Adrenal gland (tissue), 12 donors: ENCODE measurements around the gene MARVELD3. TPM values are rescaled to one million over a fixed set of nuclear protein-coding genes. Genes with fewer than 3 reads are reported as not detected.

Experiments used
- DNase-seq, 7 donors: peaks; one replicate each; pipeline ENCODE4 v3.0.0-alpha.2; 2019 to 2020
- H3K27ac ChIP-seq, 5 donors: fragments of 200-600 bp; sonication (generic) in 4 of 5; 1 replicate in 3 of 5; 2 replicates in 2 of 5; pipeline versions ENCODE4 v1.5.1 to v1.8.0; 2016 to 2020; ENCODE audit warnings: mild to moderate bottlenecking in 1 of 5
- H3K27me3 ChIP-seq: fragments of 200-600 bp; 2 replicates; pipeline ENCODE4 v1.8.0; 2021
- H3K36me3 ChIP-seq, 2 donors: fragments of 200-600 bp; replicated peaks in 1 of 2; 1 replicate in 1 of 2; 2 replicates in 1 of 2; pipeline versions ENCODE4 v1.5.1 to v1.8.0; 2018 to 2022
- H3K4me1 ChIP-seq, 2 donors: fragments of 200-600 bp; replicated peaks in 1 of 2; 1 replicate in 1 of 2; 2 replicates in 1 of 2; pipeline versions ENCODE4 v1.5.1 to v1.8.0; 2018 to 2021
- H3K4me3 ChIP-seq, 4 donors: fragments of 200-600 bp; sonication (generic) in 3 of 4; one replicate each; pipeline ENCODE4 v1.5.1; 2016 to 2018
- H3K9me3 ChIP-seq, 3 donors: fragments of 200-600 bp; sonication (generic) in 1 of 3; replicated peaks in 1 of 3; 1 replicate in 2 of 3; 2 replicates in 1 of 3; pipeline versions ENCODE4 v1.5.1 to v1.8.0; 2016 to 2021
- POLR2A ChIP-seq, 2 donors: fragments of 450-650 bp; IDR thresholded peaks; one replicate each; pipeline ENCODE4 v1.6.1; 2017; ENCODE audit warnings: antibody characterized with exemption in 2 of 2, mild to moderate bottlenecking in 2 of 2, moderate library complexity in 1 of 2
- WGBS, 4 donors: extraction: QIAGEN DNeasy Blood & Tissue Kit in 2 of 4; methylation state at CpG; one replicate each; pipeline versions ENCODE4 v1.1.5 to v1.1.7; 2013 to 2017; 5-methylcytosine and 5-hydroxymethylcytosine counted together
- intact Hi-C, 2 donors: fragments of 100-400 bp; cut with DNase I; formaldehyde crosslinking; loops; one replicate each; pipeline versions ENCODE4 v1.14.1 to v1.15.0; 2022 to 2023
- polyA plus RNA-seq, 3 donors: library from polyadenylated mRNA; stranded (reverse); fragments of 200-250 nt in 2 of 3; fragments of 350-450 nt in 1 of 3; fragmentation: Illumina TruSeq in 1 of 3; extraction: RNeasy Lipid Tissue Mini Kit (QIAGEN cat#74804) in 1 of 3; gene quantifications; one replicate each; pipeline ENCODE4 v1.2.3, GENCODE V29; 2013 to 2014
- total RNA-seq, 9 donors: library from RNA; depleted of rRNA in 4 of 9; stranded (reverse); fragments of >200 nt in 4 of 9; fragments of 120-200 nt in 1 of 9; fragmentation: NEBNext Ultra II Directional in 1 of 9; extraction: Animal tissue kit (Norgen Biotek cat#: 25700) in 1 of 9; gene quantifications; one replicate each; pipeline versions ENCODE4 v1.1.0 to v1.2.4, GENCODE V29; 2013 to 2023
- TF ChIP-seq, protein P1 (sequence below), 6 experiments: fragments of 450-650 bp in 4 of 6; fragments of 200-600 bp in 2 of 6; sonication (generic) in 1 of 6; IDR thresholded peaks; 1 replicate in 5 of 6; 2 replicates in 1 of 6; pipeline versions ENCODE4 v1.5.1 to v1.8.0; 2016 to 2021; ENCODE audit warnings: antibody characterized with exemption in 6 of 6, mild to moderate bottlenecking in 2 of 6, moderate library complexity in 1 of 6
- donor health status: healthy with polysubstance abuse.
- donor health status: Bipolar disorder and iron deficiency.
- donor health status: DM: yes; HTN: yes; CAD: no.
- donor health status: DM: no; HTN: no; CAD: no.
- donor health status: DM: no; HTN: no; CAD: no.
- donor health status: DM: yes; HTN: yes; CAD: no.

MARVELD3 gene
- total and polyA plus RNA-seq, 12 donors: 0.07 to 0.27 (median 0.17) TPM; not detected in 6

DNA sequence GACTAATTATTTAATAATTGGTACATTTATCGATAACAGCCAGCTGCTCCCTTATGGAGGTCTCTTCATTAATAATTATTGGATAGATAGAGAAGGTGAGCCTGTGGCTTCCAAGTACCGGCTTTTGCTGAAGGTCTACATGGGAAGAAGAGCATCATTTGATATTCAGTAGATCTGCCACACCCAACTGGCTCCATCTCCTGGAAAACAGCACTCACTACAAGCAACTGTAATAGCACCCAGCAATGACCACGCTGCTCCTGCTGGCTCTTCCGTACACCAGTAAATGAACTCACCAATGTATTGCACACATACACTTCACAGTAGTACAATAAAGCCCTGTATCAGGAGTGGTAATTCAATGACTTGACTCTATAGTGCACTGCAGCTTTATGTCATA lies 19.5 kb downstream of the MARVELD3 start:
- H3K27ac ChIP-seq: no peak overlapping the region
- intact Hi-C loops: no loop called here
- H3K36me3 ChIP-seq: peaks cover 0 to 10% of the 10 kb centered on the region in 2 donors
- 89 to 100% (median 92%) methylated on average over 4 of the region's 4 CpGs for WGBS, 4 donors
- no peaks in the 10 kb centered on the region for H3K4me1 ChIP-seq
- TF ChIP-seq POLR2A (IDR thresholded peaks at IDR 0.05): no peak
- TF ChIP-seq, protein P1, sequence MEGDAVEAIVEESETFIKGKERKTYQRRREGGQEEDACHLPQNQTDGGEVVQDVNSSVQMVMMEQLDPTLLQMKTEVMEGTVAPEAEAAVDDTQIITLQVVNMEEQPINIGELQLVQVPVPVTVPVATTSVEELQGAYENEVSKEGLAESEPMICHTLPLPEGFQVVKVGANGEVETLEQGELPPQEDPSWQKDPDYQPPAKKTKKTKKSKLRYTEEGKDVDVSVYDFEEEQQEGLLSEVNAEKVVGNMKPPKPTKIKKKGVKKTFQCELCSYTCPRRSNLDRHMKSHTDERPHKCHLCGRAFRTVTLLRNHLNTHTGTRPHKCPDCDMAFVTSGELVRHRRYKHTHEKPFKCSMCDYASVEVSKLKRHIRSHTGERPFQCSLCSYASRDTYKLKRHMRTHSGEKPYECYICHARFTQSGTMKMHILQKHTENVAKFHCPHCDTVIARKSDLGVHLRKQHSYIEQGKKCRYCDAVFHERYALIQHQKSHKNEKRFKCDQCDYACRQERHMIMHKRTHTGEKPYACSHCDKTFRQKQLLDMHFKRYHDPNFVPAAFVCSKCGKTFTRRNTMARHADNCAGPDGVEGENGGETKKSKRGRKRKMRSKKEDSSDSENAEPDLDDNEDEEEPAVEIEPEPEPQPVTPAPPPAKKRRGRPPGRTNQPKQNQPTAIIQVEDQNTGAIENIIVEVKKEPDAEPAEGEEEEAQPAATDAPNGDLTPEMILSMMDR (IDR thresholded peaks at IDR 0.05): peak in 3 of 6 experiments; percentile 7 to 23 (median 8)
- no peaks in the 10 kb centered on the region for H3K9me3 ChIP-seq
- H3K4me3 ChIP-seq: no peak overlapping the region
- DNase-seq: no peak
- no peaks in the 10 kb centered on the region for H3K27me3 ChIP-seq

DNA sequence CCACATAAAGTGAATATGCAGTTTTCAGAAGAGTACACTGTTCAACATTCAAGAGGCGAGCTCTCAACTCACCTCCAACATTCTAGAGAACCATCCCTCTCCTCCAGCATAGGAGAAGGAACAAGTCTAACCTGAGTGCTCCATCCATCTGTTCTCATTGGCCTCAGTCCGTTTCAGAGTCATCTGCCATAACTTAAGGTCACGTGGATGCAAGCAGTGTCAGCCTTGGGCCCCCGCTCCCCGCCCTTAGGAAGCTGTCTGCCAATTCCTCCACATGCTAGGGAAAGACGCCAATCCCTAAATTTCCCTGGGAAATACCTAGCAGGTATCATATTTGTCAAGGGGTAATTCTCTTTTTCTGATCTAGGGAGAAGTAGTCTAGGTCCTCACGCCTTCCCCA lies 21.4 kb downstream of the MARVELD3 start:
- H3K36me3 ChIP-seq: peaks cover 0 to 11% of the 10 kb centered on the region in 2 donors
- H3K4me1 ChIP-seq: no peaks in the 10 kb centered on the region
- no peak overlapping the region for H3K4me3 ChIP-seq
- TF ChIP-seq, protein P1 (IDR thresholded peaks at IDR 0.05): no peak
- no peak for TF ChIP-seq POLR2A (IDR thresholded peaks at IDR 0.05)
- no peaks in the 10 kb centered on the region for H3K27me3 ChIP-seq
- WGBS, 4 donors: 79 to 93% (median 86%) methylated on average over 6 to 7 of the region's 7 CpGs
- no peak overlapping the region for H3K27ac ChIP-seq
- intact Hi-C loops: no loop called here
- no peak for DNase-seq
- H3K9me3 ChIP-seq: no peaks in the 10 kb centered on the region

DNA sequence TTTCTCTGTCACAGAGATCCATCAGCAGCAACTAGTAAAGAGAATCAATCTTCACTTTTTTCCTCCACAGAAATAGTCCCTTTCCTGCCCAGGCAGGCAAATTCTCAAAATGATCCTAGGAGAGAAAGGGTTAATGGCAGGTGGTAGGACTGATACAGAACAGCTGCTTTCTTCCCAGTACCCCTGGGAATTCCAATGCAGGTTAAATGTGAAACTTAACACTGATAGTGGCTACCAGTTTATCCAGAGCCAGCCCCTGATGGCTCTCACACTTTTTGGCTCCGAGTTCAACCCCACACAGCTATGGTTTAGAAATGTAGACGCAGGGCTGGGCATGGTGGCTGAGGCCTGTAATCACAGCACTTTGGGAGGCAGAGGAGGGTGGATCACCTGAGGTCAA lies 22.2 kb downstream of the MARVELD3 start:
- Histone ChIP-seq H3K9me3 (no peaks in the 10 kb centered on the region), H3K4me3 (no peak overlapping the region), H3K36me3 (peaks cover 0 to 17% of the 10 kb centered on the region in 2 donors), H3K27me3 (no peaks in the 10 kb centered on the region), H3K4me1 (no peaks in the 10 kb centered on the region), H3K27ac (no peak overlapping the region)
- 83 to 100% (median 97%) methylated on average over 2 of the region's 2 CpGs for WGBS, 4 donors
- TF ChIP-seq, protein P1 (IDR thresholded peaks at IDR 0.05): no peak
- no peak for TF ChIP-seq POLR2A (IDR thresholded peaks at IDR 0.05)
- DNase-seq: no peak
- intact Hi-C loops: no loop called here

DNA sequence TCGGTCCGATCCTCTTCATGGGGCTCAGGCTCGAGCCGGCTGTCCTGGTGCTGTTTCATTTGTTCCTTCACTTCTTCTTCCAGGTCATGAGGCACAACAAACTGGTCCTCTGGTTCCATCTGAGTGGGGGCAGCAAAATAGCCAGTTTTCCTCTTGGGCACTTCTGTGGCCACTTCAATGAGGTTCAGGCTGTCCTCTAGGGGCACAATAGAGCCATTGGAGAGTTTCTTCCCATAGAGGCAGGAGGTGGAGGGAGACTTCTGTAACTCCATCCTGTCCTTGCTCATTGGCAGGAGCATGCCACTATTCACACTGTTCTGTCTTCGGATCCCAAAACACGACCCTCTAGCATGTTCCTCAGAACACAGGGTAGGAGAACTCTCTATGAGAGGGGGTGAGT lies 22.9 kb downstream of the MARVELD3 start:
- intact Hi-C loops: no loop called here
- 86 to 93% (median 90%) methylated on average over 6 of the region's 6 CpGs for WGBS, 4 donors
- Histone ChIP-seq H3K9me3 (no peaks in the 10 kb centered on the region), H3K4me3 (no peak overlapping the region), H3K27me3 (no peaks in the 10 kb centered on the region), H3K27ac (no peak overlapping the region), H3K4me1 (no peaks in the 10 kb centered on the region), H3K36me3 (peaks cover 0 to 17% of the 10 kb centered on the region in 2 donors)
- no peak for DNase-seq
- TF ChIP-seq, protein P1 (IDR thresholded peaks at IDR 0.05): peak in 2 of 6 experiments; percentile 16 to 20
- no peak for TF ChIP-seq POLR2A (IDR thresholded peaks at IDR 0.05)
